CD4-positive, alpha-beta T cell treated with Interferon gamma for 1 hour (primary cell): Measurements from ENCODE around the gene DEPP1.

Experiments
- DNase-seq: peaks from one replicate; pipeline ENCODE4 v3.0.0-alpha.2; 2020

Gene DEPP1

GRCh38 chr10:44931621-44932516 is 46.7 kb downstream of the DEPP1 start:
- no peak for DNase-seq

GRCh38 chr10:44930904-44931620 is 47.5 kb downstream of the DEPP1 start:
- no peak for DNase-seq

- no peak for DNase-seq
These were observed 49.0 kb downstream of the DEPP1 start for GRCh38 chr10:44929356-44930255.

- no peak for DNase-seq
These were observed 50.1 kb downstream of the DEPP1 start for GRCh38 chr10:44928462-44928861.

GRCh38 chr10:44927352-44927751 is 51.3 kb downstream of the DEPP1 start:
- DNase-seq, result no peak

- no peak for DNase-seq
These were observed 51.8 kb downstream of the DEPP1 start for GRCh38 chr10:44926751-44927351.
